NCI-H146 treated with DMSO at 0.1 percent for 48 hours (cell line): ENCODE measurements around the gene DGKZ.

ENCODE experiments used
- DNase-seq: peaks from one replicate; lab custom pipeline; 2025; ENCODE audit not compliant: unreplicated experiment; lab: John Stamatoyannopoulos, UW

DGKZ gene

GRCh38 chr11:46380340-46381047, 33.2 kb downstream of the DGKZ start:
- DNase-seq: no peak

GRCh38 chr11:46381048-46381818, 34.0 kb downstream of the DGKZ start, which contains the start of gene MDK:
Gene MDK, plus strand, starts transcription at chr11:46381669. Its CDS starts 389 bp downstream, at chr11:46382058.
- no peak for DNase-seq

GRCh38 chr11:46381819-46382645, 34.8 kb downstream of the DGKZ start:
- no peak for DNase-seq

- DNase-seq: peak; percentile 15
These were observed 35.6 kb downstream of the DGKZ start for GRCh38 chr11:46382646-46383403.

- no peak for DNase-seq
These were observed 36.1 kb downstream of the DGKZ start for GRCh38 chr11:46383404-46383758.

- no peak for DNase-seq
These were observed 36.9 kb downstream of the DGKZ start for GRCh38 chr11:46383974-46384701.

- no peak for DNase-seq
These were observed 38.1 kb downstream of the DGKZ start for GRCh38 chr11:46385169-46386004.

- DNase-seq: no peak
These were observed 38.8 kb downstream of the DGKZ start for GRCh38 chr11:46386005-46386578.

GRCh38 chr11:46386674-46387073, 39.4 kb downstream of the DGKZ start:
- DNase-seq: no peak

- DNase-seq: no peak
These were observed 40.2 kb downstream of the DGKZ start for GRCh38 chr11:46387456-46387855.

GRCh38 chr11:46387919-46388618, 40.8 kb downstream of the DGKZ start:
- no peak for DNase-seq

GRCh38 chr11:46388619-46389449, 41.6 kb downstream of the DGKZ start:
- no peak for DNase-seq

GRCh38 chr11:46389450-46390330, 42.4 kb downstream of the DGKZ start:
- peak; percentile 35 for DNase-seq

GRCh38 chr11:46390331-46391171, 43.3 kb downstream of the DGKZ start:
- no peak for DNase-seq

GRCh38 chr11:46391186-46391577, 43.9 kb downstream of the DGKZ start:
- no peak for DNase-seq
